ENCODE data around the gene PRDM13. TPM values are rescaled to one million over a fixed set of nuclear protein-coding genes. Genes with fewer than 3 reads are reported as not detected.
A peak's percentile ranks its signal among the peaks of the same experiment; 100 is the strongest.

The PRDM13 gene
- total and polyA plus RNA-seq, 2 of the 8 experiments (the other 6 are each of a cell fraction or from before 2014, with no cell fraction given), result 0.05 to 0.09 TPM

GRCh38 chr6:99613409-99613704, 6.7 kb downstream of the PRDM13 start (continued):
- TF ChIP-seq TAF7 (optimal IDR thresholded peaks at IDR 0.05; ENCODE audit: borderline replicate concordance, low read depth, low read length) (peak; percentile 17), CEBPB (IDR thresholded peaks at IDR 0.05; ENCODE audit: low read depth, low read length) (no peak), EGR1 (IDR thresholded peaks at IDR 0.05; ENCODE audit: borderline replicate concordance, low read depth, low read length) (peak; percentile 42; the same call in 1 of the 2 replicates), CTBP2 (IDR thresholded peaks at IDR 0.05; ENCODE audit: borderline replicate concordance, insufficient read depth, insufficient read length, low read length) (peak; percentile 53), PHF8 (conservative IDR thresholded peaks at IDR 0.05; ENCODE audit: low read depth, low read length) (0 out of 2 replicates have a peak, but pooled peaks have one; percentile 5)
